GM19239 (cell line): ENCODE results near the gene FKBP1C.
"Not testable (repeated sequence)": the region's sequence is repeated elsewhere in the genome, so short reads cannot be mapped to it uniquely, and the experiment has no call there.

Experiments used
- DNase-seq: peaks from one replicate; pipeline ENCODE4 v3.0.0; 2011; ENCODE audit warnings: low spot score; ENCODE audit not compliant: insufficient read length
- FAIRE-seq: peaks from 2 replicates; lab custom pipeline; 2011; peaks lifted over from hg19 to GRCh38; lab: Jason Lieb, UNC

Gene FKBP1C

GRCh38 chr6:63211343-63211742, at the start of gene FKBP1C:
Gene FKBP1C, plus strand, starts transcription at chr6:63211469.
- DNase-seq, FAIRE-seq: not testable (repeated sequence)

- FAIRE-seq, DNase-seq: not testable (repeated sequence)
Measured at GRCh38 chr6:63164047-63164803, 47.0 kb upstream of the FKBP1C start.

DNA sequence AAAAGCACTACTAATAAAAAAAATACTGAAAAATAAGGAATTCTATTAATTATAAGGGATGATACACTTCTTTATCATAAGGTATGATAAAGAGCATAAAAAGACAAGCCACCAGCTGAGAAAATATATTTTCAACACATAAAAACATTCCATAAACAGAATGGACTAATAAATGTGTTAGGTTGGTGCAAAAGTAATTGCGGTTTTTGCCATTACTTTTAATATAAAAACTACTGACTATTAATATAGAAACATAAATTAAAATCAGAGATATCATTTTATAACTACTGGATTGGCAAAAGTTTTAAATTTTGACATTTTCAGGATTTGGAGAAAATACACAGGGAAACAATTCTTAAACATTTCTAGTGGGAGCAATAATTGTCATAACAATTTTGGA, 37.1 kb upstream of the FKBP1C start:
- DNase-seq (no peak), FAIRE-seq (no peak)

DNA sequence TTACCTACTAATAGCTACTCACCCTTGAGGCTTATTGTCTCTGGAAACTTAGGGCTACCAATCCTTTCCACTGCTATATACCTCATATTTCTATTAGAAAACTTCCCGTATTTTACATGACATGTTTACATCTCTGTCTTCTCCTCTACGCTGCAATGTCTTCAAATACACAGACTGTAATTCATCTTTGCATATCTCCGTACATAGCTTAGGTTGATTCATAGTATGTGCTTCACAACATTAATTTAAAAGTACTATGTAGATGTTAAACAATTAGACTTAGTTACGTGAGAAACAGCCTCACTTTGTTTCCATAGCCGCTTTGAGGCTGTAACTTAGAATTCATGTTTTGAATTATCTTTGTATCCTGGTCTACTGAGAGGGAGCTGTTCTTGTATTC, 35.1 kb upstream of the FKBP1C start:
- DNase-seq (no peak), FAIRE-seq (no peak)

DNA sequence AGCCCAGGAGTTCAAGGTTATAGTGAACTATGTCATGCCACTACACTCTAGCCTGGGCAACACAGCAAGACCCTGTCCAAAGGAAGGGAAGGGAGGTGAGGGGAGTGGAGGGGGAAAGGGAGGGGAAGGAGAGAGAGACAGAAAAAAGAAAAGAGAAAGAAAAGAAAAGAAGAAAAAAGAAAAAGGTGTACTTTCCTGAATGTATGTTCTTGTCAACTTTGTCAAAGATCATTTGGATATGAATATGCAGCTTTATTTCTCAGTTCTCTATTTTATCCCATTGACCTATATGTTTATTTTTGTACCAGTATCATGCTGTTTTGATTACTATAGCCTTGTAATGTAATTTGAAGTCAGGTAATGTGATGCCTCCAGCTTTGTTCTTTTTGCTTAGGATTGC, 30.9 kb upstream of the FKBP1C start:
- no peak for DNase-seq
- FAIRE-seq, result no peak

GRCh38 chr6:63186970-63187369, 24.3 kb upstream of the FKBP1C start:
- DNase-seq (no peak), FAIRE-seq (no peak)

DNA sequence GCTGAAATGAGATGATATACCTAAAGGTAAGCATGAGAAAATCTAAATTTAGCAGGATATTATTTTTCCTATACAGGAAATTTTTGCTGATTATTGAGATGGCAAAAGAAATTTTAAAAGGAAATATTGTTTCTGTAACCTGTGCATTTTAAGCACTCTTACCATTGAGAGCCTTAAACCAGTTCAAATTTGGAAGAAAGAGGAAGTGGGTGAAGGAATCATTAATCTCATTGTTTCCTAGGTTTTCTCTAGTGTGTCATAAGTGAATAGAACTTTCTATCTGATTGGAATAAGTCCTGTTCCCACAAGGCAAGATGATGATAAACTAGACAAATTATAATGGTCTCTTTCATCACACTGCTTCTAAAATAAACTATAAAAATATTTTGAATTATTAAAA, 22.4 kb upstream of the FKBP1C start:
- no peak for DNase-seq

GRCh38 chr6:63193324-63193723, 17.9 kb upstream of the FKBP1C start:
- DNase-seq, result no peak
- FAIRE-seq, result no peak

More for the DNA sequence above, 22.4 kb upstream of the FKBP1C start:
- no peak for FAIRE-seq

- FAIRE-seq (no peak), DNase-seq (no peak)
Measured at GRCh38 chr6:63197741-63198140, 13.5 kb upstream of the FKBP1C start.

GRCh38 chr6:63213325-63213724, 2.1 kb downstream of the FKBP1C start:
- no peak for DNase-seq
- FAIRE-seq, result no peak

DNA sequence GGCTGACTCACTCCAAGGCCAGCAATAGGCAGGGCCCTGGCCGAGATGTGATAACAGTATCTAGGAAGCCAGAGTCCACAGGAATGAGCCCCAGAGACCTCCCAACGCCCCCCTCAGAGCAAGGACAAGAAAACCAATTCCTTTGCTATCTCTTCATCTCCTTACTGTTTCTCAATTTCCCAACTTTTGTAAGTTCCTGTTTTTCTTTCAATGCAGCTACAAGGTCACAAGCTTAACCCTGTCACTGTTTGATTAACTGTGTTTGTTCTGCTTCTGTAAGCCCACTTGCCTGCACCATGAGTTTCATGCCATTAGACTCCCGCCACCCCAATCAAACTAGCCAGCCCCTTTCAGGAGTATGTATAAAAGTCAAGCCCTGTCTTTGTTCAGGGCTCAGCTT, 3.5 kb downstream of the FKBP1C start:
- DNase-seq (no peak), FAIRE-seq (no peak)

DNA sequence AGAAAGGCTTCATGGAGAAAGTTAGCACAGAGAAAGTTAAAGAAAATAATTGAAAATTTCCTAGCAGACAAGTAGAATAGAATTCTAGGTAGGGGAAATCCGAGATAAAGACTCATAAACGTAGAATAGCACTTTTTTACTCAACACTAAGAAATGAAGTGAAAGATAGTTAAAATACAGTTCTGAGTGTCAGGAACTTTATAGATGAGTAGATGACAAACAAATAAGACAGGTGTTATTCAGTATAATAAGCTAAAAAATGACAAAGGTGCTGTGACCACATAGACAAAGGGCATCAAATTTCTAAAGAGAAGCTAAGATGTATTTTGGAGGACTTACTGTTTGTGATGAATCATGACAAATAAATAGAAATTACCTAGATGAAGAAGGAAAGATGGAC, 12.9 kb downstream of the FKBP1C start:
- no peak for DNase-seq
- no peak for FAIRE-seq

DNA sequence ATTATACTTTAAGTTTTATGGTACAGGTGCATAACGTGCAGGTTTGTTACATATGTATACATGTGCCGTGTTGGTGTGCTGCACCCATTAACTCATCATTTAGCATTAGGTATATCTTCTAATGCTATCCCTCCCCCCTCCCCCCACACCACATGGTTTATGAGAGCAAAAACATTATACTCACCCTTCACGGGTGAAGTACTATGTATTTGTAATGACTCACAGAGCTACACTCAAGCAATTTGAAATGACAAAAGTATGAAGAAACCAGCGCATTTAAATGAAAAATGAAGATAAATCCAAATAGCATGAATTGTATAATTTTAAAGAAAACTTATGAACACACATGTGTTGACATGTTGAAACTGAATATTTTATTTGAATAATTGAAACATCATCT, 14.7 kb downstream of the FKBP1C start:
- not testable (repeated sequence) for FAIRE-seq, DNase-seq

- FAIRE-seq, DNase-seq: not testable (repeated sequence)
Measured at GRCh38 chr6:63227928-63228894, 16.9 kb downstream of the FKBP1C start.

- FAIRE-seq, DNase-seq: not testable (repeated sequence)
Measured at GRCh38 chr6:63230027-63230426, 18.8 kb downstream of the FKBP1C start.

DNA sequence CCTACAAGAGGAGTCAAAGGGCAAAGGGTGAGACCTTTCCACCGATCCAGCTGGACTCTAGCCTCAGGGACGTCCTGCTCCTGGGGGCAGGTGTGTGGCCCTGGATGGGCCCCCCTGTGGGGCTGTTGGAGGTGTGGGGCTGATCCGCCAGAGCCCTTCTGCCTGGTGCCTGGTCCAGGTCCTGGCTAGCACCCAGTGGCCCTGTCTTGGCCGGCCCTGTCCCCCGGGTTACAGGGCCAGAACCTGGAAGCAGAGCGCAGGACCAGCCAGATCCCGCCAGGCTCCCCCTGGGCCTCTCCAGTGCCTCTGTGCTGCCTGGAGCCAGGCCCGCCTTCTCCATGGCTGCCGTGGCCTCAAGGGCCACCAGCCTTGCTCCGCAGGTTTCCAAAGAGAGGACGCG, 19.2 kb downstream of the FKBP1C start:
- not testable (repeated sequence) for FAIRE-seq, DNase-seq

DNA sequence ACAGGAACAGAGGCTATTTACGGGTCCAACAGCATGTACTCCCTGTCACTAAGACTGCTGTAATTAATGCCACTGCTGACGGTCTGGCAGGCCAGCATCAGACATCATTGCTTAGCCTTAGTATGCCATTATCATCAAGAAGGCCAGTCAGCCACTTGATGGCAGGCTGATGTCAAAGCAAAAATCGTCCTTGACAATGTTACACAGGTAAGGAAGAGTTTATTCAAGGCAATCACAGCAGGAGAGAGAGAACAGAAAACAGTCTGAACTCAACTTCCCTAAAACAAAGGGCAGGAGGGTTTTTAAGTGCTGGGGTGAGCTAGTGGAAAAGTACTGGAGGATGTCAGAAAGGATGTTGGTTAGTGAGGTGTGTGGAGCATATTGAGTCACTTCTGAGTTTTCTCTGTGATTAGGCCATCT, 25.1 kb downstream of the FKBP1C start:
- FAIRE-seq (no peak), DNase-seq (no peak)

DNA sequence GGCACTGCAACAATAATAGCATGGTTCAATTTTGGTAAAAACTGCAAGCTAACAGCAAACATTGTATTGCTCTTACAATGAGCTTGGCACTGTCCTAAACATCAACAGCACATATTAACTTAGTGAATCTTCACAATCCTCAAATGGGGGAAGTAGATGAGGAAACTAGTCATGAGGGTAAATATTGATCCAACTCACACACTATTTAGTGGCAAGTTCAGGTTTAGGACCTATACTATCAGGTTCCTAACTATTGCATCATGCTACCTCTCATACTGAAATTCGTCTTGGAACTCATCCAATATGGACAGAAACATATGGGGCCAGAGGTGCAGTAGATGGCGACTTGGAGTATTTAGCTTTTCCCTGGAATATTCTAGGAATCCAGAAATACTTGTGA, 34.2 kb downstream of the FKBP1C start:
- DNase-seq (no peak), FAIRE-seq (no peak)

DNA sequence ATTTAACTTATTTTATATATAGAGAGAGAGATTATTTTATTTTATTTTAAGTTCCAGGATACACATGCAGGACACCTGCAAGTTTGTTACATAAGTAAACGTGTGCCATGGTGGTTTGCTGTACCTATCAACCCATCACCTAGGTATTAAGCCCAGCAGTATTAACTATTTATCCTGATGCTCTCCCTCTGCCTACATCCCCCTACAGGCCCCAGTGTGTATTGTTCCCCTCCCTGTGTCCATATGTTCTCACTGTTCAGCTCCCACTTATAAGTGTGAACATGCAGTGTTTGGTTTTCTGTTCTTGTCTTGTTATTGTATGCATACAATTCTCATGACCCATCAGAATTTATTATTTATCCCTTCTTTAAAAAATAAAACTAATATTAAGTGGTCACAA, 34.6 kb downstream of the FKBP1C start:
- no peak for DNase-seq
- no peak for FAIRE-seq

DNA sequence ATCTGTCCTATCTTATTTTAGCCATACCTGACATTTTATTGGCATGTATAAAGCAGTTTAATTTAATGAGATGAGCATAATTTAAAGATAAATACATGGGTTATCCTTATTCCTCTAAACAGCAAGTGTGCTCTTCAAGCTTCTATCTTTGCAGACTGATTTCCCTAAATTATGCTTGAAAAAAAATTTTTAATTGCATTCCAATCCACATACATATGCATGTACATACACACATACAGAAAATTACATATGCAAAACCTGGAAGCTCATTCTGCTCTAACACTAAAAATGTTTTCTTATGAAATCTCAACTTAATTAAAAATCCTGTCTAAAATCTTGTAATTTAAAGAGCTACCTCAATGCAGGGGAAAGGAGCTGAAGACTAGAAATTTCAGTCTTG, 35.3 kb downstream of the FKBP1C start:
- FAIRE-seq (no peak), DNase-seq (no peak)

DNA sequence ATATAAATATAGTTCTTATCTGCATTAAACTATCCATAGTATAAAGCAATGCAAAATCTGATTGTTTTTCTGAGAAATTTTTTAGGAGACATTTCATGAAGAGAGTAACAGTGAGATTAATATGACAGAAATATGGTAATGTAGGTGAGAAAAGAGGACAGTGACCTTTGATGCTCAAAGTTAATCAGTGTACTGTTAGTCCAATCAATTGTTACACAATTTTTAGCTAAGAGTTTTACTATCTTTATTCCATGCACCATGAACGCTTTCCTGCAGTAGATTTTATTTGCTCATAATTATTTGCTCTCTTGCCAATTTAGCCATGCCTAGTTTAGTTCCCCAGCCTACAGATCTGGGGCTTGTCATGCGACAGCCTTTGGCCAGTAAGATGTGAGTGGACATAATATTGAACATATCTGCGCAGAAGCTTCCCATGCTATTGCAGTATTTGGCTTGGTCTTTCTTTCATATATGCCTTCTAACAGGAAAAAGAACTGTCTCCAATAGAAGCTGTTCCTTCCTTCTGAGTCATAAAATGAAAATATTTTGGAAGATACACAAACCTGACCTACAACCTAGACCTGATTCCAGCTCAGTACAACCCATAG, 38.7 kb downstream of the FKBP1C start:
- DNase-seq (no peak), FAIRE-seq (no peak)
